ENCODE measurements around the gene SLC25A3. TPM values are rescaled to one million over a fixed set of nuclear protein-coding genes. Genes with fewer than 3 reads are reported as not detected.
"Not testable (repeated sequence)": the region's sequence is repeated elsewhere in the genome, so short reads cannot be mapped to it uniquely, and the experiment has no call there.

SLC25A3 gene
- total RNA-seq, 5 donors from 2014 or later (not counting 1 experiment from before 2014, with no cell fraction given), result 256 to 438 (median 269) TPM

- Mint-ChIP-seq H3K27me3 (no peaks in the 10 kb centered on the region), H3K4me3 (no peak overlapping the region), H3K4me1 (no peaks in the 10 kb centered on the region), H3K36me3 (no peaks in the 10 kb centered on the region), H3K9me3 (no peaks in the 10 kb centered on the region), H3K27ac (no peak overlapping the region)
- ATAC-seq (replicated peaks in 1 of 4) (no peak), DNase-seq (no peak)
- ChIA-PET POLR2A (no interaction called here), CTCF (no interaction called here)
- no CpG with 5 or more reads among the region's 1 CpG for WGBS (ENCODE audit: insufficient coverage)
- H3K27me3 ChIP-seq (replicated peaks in 1 of 2; ENCODE audit: control insufficient read depth in 2 of 2, extremely low read depth in 1 of 2, insufficient read depth in 2 of 2, low read length in 1 of 2), result no peaks in the 10 kb centered on the region
- H3K4me1 ChIP-seq (ENCODE audit: control insufficient read depth in 1 of 2, extremely low read depth in 1 of 2, insufficient read depth in 2 of 2, low read length in 2 of 2), result no peaks in the 10 kb centered on the region
- H3K9me3 ChIP-seq, result no peaks in the 10 kb centered on the region
- no peaks in the 10 kb centered on the region for H3K36me3 ChIP-seq (ENCODE audit: control insufficient read depth in 2 of 2, extremely low read depth in 1 of 2, insufficient read depth in 1 of 2, low read length in 1 of 2)
- H3K27ac ChIP-seq (ENCODE audit: low read length), result no peak overlapping the region
- no peak overlapping the region for H3K4me3 ChIP-seq (ENCODE audit: control insufficient read depth in 1 of 2, extremely low read depth in 1 of 2, low read length in 1 of 2)
Measured at GRCh38 chr12:98559666-98560065, 33.8 kb upstream of the SLC25A3 start.

GRCh38 chr12:98561846-98562245 is 31.6 kb upstream of the SLC25A3 start:
- Mint-ChIP-seq H3K4me1 (peaks cover 0 to 4% (median 3%) of the 10 kb centered on the region in 3 donors), H3K36me3 (no peaks in the 10 kb centered on the region), H3K4me3 (no peak overlapping the region), H3K9me3 (no peaks in the 10 kb centered on the region), H3K27ac (no peak overlapping the region), H3K27me3 (no peaks in the 10 kb centered on the region)
- no peak for ATAC-seq (replicated peaks in 1 of 4)
- no CpG with 5 or more reads among the region's 3 CpGs for WGBS (ENCODE audit: insufficient coverage)
- no peak overlapping the region for H3K4me3 ChIP-seq (ENCODE audit: control insufficient read depth in 1 of 2, extremely low read depth in 1 of 2, low read length in 1 of 2)
- CTCF ChIA-PET, result interaction anchor here in 1 of 2 donors (1.2 kb wide), 1 partner anchor 89 kb away, joined by 3 read pairs; no protein-coding TSS in a partner anchor
- no peak overlapping the region for H3K27ac ChIP-seq (ENCODE audit: low read length)
- no peaks in the 10 kb centered on the region for H3K36me3 ChIP-seq (ENCODE audit: control insufficient read depth in 2 of 2, extremely low read depth in 1 of 2, insufficient read depth in 1 of 2, low read length in 1 of 2)
- POLR2A ChIA-PET, result interaction anchor here in 1 of 2 donors (0.6 kb wide), 1 partner anchor 34 kb away, joined by 4 read pairs; no protein-coding TSS in a partner anchor
- H3K4me1 ChIP-seq (ENCODE audit: control insufficient read depth in 1 of 2, extremely low read depth in 1 of 2, insufficient read depth in 2 of 2, low read length in 2 of 2), result peaks cover 0 to under 1% of the 10 kb centered on the region in 2 experiments
- H3K9me3 ChIP-seq, result no peaks in the 10 kb centered on the region
- H3K27me3 ChIP-seq (replicated peaks in 1 of 2; ENCODE audit: control insufficient read depth in 2 of 2, extremely low read depth in 1 of 2, insufficient read depth in 2 of 2, low read length in 1 of 2), result no peaks in the 10 kb centered on the region
- no peak for DNase-seq

- H3K4me1 Mint-ChIP-seq, result no peaks in the 10 kb centered on the region
- no peak overlapping the region for H3K4me3 ChIP-seq (ENCODE audit: control insufficient read depth in 1 of 2, extremely low read depth in 1 of 2, low read length in 1 of 2)
- no CpG with 5 or more reads among the region's 2 CpGs for WGBS (ENCODE audit: insufficient coverage)
- H3K9me3 ChIP-seq, result no peaks in the 10 kb centered on the region
- POLR2A ChIA-PET, result interaction anchor here in 1 of 2 donors (0.7 kb wide), 1 partner anchor 11 kb away, joined by 10 read pairs; no protein-coding TSS in a partner anchor
- peaks cover 0 to under 1% of the 10 kb centered on the region in 2 experiments for H3K4me1 ChIP-seq (ENCODE audit: control insufficient read depth in 1 of 2, extremely low read depth in 1 of 2, insufficient read depth in 2 of 2, low read length in 2 of 2)
- no peaks in the 10 kb centered on the region for H3K27me3 ChIP-seq (replicated peaks in 1 of 2; ENCODE audit: control insufficient read depth in 2 of 2, extremely low read depth in 1 of 2, insufficient read depth in 2 of 2, low read length in 1 of 2)
- no peaks in the 10 kb centered on the region for H3K27me3 Mint-ChIP-seq
- H3K27ac Mint-ChIP-seq, result no peak overlapping the region
- H3K9me3 Mint-ChIP-seq, result no peaks in the 10 kb centered on the region
- H3K36me3 ChIP-seq (ENCODE audit: control insufficient read depth in 2 of 2, extremely low read depth in 1 of 2, insufficient read depth in 1 of 2, low read length in 1 of 2), result no peaks in the 10 kb centered on the region
- H3K4me3 Mint-ChIP-seq, result no peak overlapping the region
- ATAC-seq (replicated peaks in 1 of 4) (no peak), DNase-seq (no peak)
- no peak overlapping the region for H3K27ac ChIP-seq (ENCODE audit: low read length)
- no peaks in the 10 kb centered on the region for H3K36me3 Mint-ChIP-seq
- CTCF ChIA-PET, result no interaction called here
Measured at GRCh38 chr12:98572010-98572409, 21.5 kb upstream of the SLC25A3 start.

- no peaks in the 10 kb centered on the region for H3K4me1 Mint-ChIP-seq
- H3K27ac Mint-ChIP-seq, result no peak overlapping the region
- no peaks in the 10 kb centered on the region for H3K4me1 ChIP-seq (ENCODE audit: control insufficient read depth in 1 of 2, extremely low read depth in 1 of 2, insufficient read depth in 2 of 2, low read length in 2 of 2)
- no peaks in the 10 kb centered on the region for H3K36me3 ChIP-seq (ENCODE audit: control insufficient read depth in 2 of 2, extremely low read depth in 1 of 2, insufficient read depth in 1 of 2, low read length in 1 of 2)
- ChIA-PET CTCF (interaction anchor here in 1 of 2 donors (0.7 kb wide), 1 partner anchor 87 kb away, joined by 3 read pairs; no protein-coding TSS in a partner anchor), POLR2A (no interaction called here)
- H3K36me3 Mint-ChIP-seq, result no peaks in the 10 kb centered on the region
- H3K9me3 Mint-ChIP-seq, result no peaks in the 10 kb centered on the region
- no peaks in the 10 kb centered on the region for H3K27me3 Mint-ChIP-seq
- peaks cover 0 to 2% of the 10 kb centered on the region in 2 experiments for H3K27me3 ChIP-seq (replicated peaks in 1 of 2; ENCODE audit: control insufficient read depth in 2 of 2, extremely low read depth in 1 of 2, insufficient read depth in 2 of 2, low read length in 1 of 2)
- H3K4me3 Mint-ChIP-seq, result no peak overlapping the region
- H3K4me3 ChIP-seq (ENCODE audit: control insufficient read depth in 1 of 2, extremely low read depth in 1 of 2, low read length in 1 of 2), result no peak overlapping the region
- no CpG with 5 or more reads among the region's 1 CpG for WGBS (ENCODE audit: insufficient coverage)
- H3K27ac ChIP-seq (ENCODE audit: low read length), result no peak overlapping the region
- no peak for DNase-seq
- no peak for ATAC-seq (replicated peaks in 1 of 4)
- no peaks in the 10 kb centered on the region for H3K9me3 ChIP-seq
Measured at GRCh38 chr12:98574110-98574509, 19.4 kb upstream of the SLC25A3 start.

GRCh38 chr12:98575013-98575412 is 18.5 kb upstream of the SLC25A3 start:
- no CpG with 5 or more reads among the region's 4 CpGs for WGBS (ENCODE audit: insufficient coverage)
- Mint-ChIP-seq H3K4me1 (no peaks in the 10 kb centered on the region), H3K9me3 (no peaks in the 10 kb centered on the region)

GRCh38 chr12:98576795-98577194 is 16.7 kb upstream of the SLC25A3 start:
- H3K4me1 ChIP-seq (ENCODE audit: control insufficient read depth in 1 of 2, extremely low read depth in 1 of 2, insufficient read depth in 2 of 2, low read length in 2 of 2); H3K36me3 ChIP-seq (ENCODE audit: control insufficient read depth in 2 of 2, extremely low read depth in 1 of 2, insufficient read depth in 1 of 2, low read length in 1 of 2); POLR2A ChIA-PET; H3K9me3 Mint-ChIP-seq; H3K27me3 ChIP-seq (replicated peaks in 1 of 2; ENCODE audit: control insufficient read depth in 2 of 2, extremely low read depth in 1 of 2, insufficient read depth in 2 of 2, low read length in 1 of 2); H3K4me1 Mint-ChIP-seq; H3K4me3 Mint-ChIP-seq; CTCF ChIA-PET; H3K36me3 Mint-ChIP-seq; H3K9me3 ChIP-seq; H3K27ac ChIP-seq (ENCODE audit: low read length); H3K27ac Mint-ChIP-seq; H3K4me3 ChIP-seq (ENCODE audit: control insufficient read depth in 1 of 2, extremely low read depth in 1 of 2, low read length in 1 of 2); DNase-seq; H3K27me3 Mint-ChIP-seq; ATAC-seq (replicated peaks in 1 of 4): not testable (repeated sequence)
- 100% methylated on average over 1 of the region's 2 CpGs for WGBS (ENCODE audit: insufficient coverage)

More at GRCh38 chr12:98575013-98575412, 18.5 kb upstream of the SLC25A3 start:
- no peak for ATAC-seq (replicated peaks in 1 of 4)
- no peak overlapping the region for H3K27ac Mint-ChIP-seq
- H3K4me1 ChIP-seq (ENCODE audit: control insufficient read depth in 1 of 2, extremely low read depth in 1 of 2, insufficient read depth in 2 of 2, low read length in 2 of 2), result no peaks in the 10 kb centered on the region
- no peaks in the 10 kb centered on the region for H3K27me3 Mint-ChIP-seq
- ChIA-PET CTCF (interaction anchor here (0.6 to 1.3 kb wide), 3 partner anchors 8 to 189 kb away, joined by 4 to 6 read pairs (median 6); no protein-coding TSS in a partner anchor), POLR2A (interaction anchor here in 1 of 2 donors (0.6 to 1.2 kb wide), 2 partner anchors 32 to 103 kb away, joined by 5 to 15 read pairs; no protein-coding TSS in a partner anchor)
- H3K4me3 ChIP-seq (ENCODE audit: control insufficient read depth in 1 of 2, extremely low read depth in 1 of 2, low read length in 1 of 2), result no peak overlapping the region
- no peaks in the 10 kb centered on the region for H3K36me3 ChIP-seq (ENCODE audit: control insufficient read depth in 2 of 2, extremely low read depth in 1 of 2, insufficient read depth in 1 of 2, low read length in 1 of 2)
- peaks cover 0 to 2% of the 10 kb centered on the region in 2 experiments for H3K27me3 ChIP-seq (replicated peaks in 1 of 2; ENCODE audit: control insufficient read depth in 2 of 2, extremely low read depth in 1 of 2, insufficient read depth in 2 of 2, low read length in 1 of 2)
- H3K36me3 Mint-ChIP-seq, result no peaks in the 10 kb centered on the region
- DNase-seq, result no peak
- H3K9me3 ChIP-seq, result no peaks in the 10 kb centered on the region
- H3K4me3 Mint-ChIP-seq, result no peak overlapping the region
- no peak overlapping the region for H3K27ac ChIP-seq (ENCODE audit: low read length)

All from T-cell (primary cell).